HUES48 (cell line): ENCODE measurements around the gene CD46.
"Not testable (repeated sequence)": the region's sequence is repeated elsewhere in the genome, so short reads cannot be mapped to it uniquely, and the experiment has no call there.

Experiments used
- H3K27ac ChIP-seq: one replicate; pipeline ENCODE4 v1.7.0; 2013; ENCODE audit warnings: low read depth, low read length, inconsistent platforms
- H3K27me3 ChIP-seq: 2 replicates; pipeline ENCODE4 v1.6.1; 2013; ENCODE audit warnings: mild to moderate bottlenecking, low read length; ENCODE audit not compliant: control insufficient read depth, insufficient read depth
- H3K36me3 ChIP-seq: 2 replicates; pipeline ENCODE4 v1.6.1; 2013; ENCODE audit warnings: low read length; ENCODE audit not compliant: control insufficient read depth, insufficient read depth
- H3K4me1 ChIP-seq: 2 replicates; pipeline ENCODE4 v1.6.1; 2013; ENCODE audit warnings: mild to moderate bottlenecking, low read length; ENCODE audit not compliant: control insufficient read depth, insufficient read depth
- H3K4me3 ChIP-seq: 2 replicates; pipeline ENCODE4 v1.5.1; 2013; ENCODE audit warnings: mild to moderate bottlenecking, low read depth, low read length
- H3K9ac ChIP-seq: 2 replicates; pipeline ENCODE4 v1.6.1; 2013; ENCODE audit warnings: mild to moderate bottlenecking, low read depth, low read length, moderate library complexity
- H3K9me3 ChIP-seq: 2 replicates; pipeline ENCODE4 v1.6.1; 2013; ENCODE audit warnings: low read length; ENCODE audit not compliant: control insufficient read depth, insufficient read depth

CD46 gene

GRCh38 chr1:207777412-207777811 lies 25.6 kb downstream of the CD46 start:
- H3K36me3 ChIP-seq: peaks cover 54% of the 10 kb centered on the region
- not testable (repeated sequence) for H3K27me3 ChIP-seq, H3K4me3 ChIP-seq, H3K9me3 ChIP-seq, H3K27ac ChIP-seq, H3K9ac ChIP-seq, H3K4me1 ChIP-seq

DNA sequence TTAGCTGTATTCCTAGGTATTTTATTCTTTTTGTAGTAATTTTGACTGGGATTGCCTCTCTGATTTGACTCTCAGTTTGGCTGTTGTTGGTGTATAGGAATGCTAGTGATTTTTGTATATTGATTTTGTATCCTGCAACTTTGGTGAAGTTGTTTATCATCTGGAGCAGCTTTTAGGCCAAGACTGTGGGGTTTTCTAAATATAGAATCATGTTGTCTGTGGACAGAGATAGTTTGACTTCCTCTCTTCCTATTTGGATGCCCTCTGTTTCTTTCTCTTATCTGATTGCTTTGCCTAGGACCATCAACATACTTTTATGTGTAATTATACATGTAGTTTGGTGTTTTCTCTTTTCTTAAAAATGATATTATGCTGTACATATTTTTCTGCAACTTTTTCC lies 27.2 kb downstream of the CD46 start:
- Histone ChIP-seq H3K9ac (no peak overlapping the region), H3K9me3 (no peaks in the 10 kb centered on the region), H3K4me3 (no peak overlapping the region), H3K27ac (no peak overlapping the region), H3K4me1 (no peaks in the 10 kb centered on the region), H3K27me3 (no peaks in the 10 kb centered on the region), H3K36me3 (peaks cover 67% of the 10 kb centered on the region)

DNA sequence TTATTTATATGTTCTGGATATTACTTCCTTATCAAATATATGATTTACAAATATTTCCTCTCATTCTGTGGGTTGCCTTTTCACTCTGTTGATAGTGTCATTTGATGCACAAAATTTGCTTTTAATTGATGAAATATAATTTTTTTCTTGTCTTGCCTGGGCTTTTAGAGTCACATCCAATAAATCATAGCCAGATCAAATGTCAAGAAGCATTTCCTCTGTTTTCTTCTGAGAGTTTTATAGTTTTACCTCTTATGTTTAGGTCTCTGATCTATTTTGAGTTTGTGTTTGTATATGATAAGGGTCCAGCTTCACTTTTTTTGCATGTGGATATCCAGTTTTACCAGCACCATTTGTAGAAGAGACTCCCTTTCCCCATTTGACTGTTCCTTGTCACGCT lies 29.5 kb downstream of the CD46 start:
- peaks cover 75% of the 10 kb centered on the region for H3K36me3 ChIP-seq
- no peak overlapping the region for H3K9ac ChIP-seq
- H3K27ac ChIP-seq: no peak overlapping the region
- no peak overlapping the region for H3K4me3 ChIP-seq
- H3K27me3 ChIP-seq: no peaks in the 10 kb centered on the region
- no peaks in the 10 kb centered on the region for H3K4me1 ChIP-seq
- H3K9me3 ChIP-seq: no peaks in the 10 kb centered on the region

DNA sequence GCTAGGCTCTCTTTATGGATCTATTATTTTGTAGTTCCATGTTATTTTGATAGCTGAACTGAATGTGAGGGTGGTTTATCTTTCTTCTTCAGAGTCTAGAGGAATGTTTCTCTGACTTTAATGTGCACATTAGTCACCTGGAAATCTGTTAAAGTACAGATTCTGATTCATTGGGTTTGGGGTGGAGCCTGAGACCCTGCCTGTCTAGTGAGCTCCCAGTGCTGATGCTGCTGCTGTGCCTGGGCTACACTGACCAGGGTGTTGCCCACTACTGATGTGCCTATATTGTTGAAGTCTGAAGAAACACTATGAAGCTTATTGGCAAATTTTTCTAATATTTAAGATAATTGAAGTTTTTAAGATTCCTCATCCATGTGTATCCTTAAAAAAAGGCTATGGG lies 35.9 kb downstream of the CD46 start:
- peaks cover 91% of the 10 kb centered on the region for H3K36me3 ChIP-seq
- H3K4me3 ChIP-seq: no peak overlapping the region

DNA sequence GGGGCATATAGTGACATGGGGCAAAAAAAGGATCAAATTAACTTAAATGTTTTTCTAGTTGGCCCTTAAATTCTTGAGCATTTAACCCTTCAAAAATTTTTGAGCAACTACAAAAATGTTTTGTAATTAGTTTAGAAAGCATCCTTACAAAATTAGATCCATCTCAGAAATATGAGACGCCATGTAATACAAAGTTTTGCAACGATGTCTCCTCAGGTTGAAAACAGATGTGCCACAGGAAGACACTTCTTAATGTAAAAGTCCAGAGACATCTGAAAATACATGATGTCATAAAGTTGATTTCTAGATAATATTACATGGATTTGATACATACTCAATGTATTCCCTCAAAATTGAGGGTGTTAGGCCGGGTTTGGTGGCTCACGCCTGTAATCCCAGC lies 37.5 kb downstream of the CD46 start:
- Histone ChIP-seq H3K9me3 (no peaks in the 10 kb centered on the region), H3K27me3 (no peaks in the 10 kb centered on the region), H3K27ac (no peak overlapping the region), H3K4me1 (no peaks in the 10 kb centered on the region), H3K4me3 (no peak overlapping the region), H3K36me3 (peaks cover 90% of the 10 kb centered on the region), H3K9ac (no peak overlapping the region)

More for the DNA sequence above, 35.9 kb downstream of the CD46 start:
- Histone ChIP-seq H3K9me3 (no peaks in the 10 kb centered on the region), H3K27ac (no peak overlapping the region), H3K9ac (no peak overlapping the region), H3K27me3 (no peaks in the 10 kb centered on the region), H3K4me1 (no peaks in the 10 kb centered on the region)

DNA sequence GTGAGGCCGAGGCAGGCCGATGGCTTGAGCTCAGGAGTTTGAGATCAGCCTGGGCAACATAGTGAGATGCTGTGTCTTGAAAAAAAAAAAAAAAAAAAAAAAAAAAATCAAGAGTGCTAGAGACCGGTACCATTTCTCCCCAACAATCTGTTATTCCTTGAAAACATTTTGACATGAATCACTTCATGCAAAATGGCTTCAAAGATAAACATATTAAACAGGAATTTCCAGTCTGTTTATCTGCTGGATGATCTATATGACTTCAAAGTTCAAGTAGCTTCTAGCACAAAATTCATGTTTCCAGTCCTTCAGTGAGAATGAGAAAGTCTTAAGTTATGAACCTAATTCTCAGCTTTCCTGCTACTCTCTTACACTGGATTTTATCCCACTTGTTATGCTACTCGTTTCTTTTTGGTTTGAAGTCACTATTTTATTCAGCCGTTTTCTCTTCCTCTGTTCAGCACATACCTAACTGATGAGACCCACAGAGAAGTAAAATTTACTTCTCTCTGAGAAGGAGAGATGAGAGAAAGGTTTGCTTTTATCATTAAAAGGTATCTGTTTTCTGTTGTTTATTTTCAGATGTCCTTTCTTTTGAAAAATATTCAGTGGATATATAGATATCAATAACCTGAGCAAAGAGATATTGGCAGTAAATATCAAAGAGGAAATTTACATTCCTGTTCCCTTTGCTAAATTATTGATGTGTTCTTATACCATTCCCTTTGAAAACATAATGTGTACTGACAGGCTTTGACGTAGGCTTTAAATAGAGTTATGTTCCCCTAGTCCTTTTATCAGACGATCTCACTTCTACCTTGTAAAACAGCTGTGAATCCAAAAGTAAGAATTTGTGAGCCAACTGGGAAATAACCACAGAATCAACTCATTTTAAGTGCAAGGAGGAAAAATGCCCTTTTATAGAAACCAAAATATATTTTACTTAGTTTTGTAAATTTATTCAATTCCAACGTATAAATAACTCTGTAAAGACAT lies 38.2 kb downstream of the CD46 start:
- Histone ChIP-seq H3K4me3 (no peak overlapping the region), H3K27ac (no peak overlapping the region), H3K27me3 (no peaks in the 10 kb centered on the region), H3K9me3 (no peaks in the 10 kb centered on the region), H3K36me3 (peaks cover 90% of the 10 kb centered on the region), H3K4me1 (no peaks in the 10 kb centered on the region), H3K9ac (no peak overlapping the region)

- no peak overlapping the region for H3K9ac ChIP-seq
- H3K27me3 ChIP-seq: no peaks in the 10 kb centered on the region
- H3K4me1 ChIP-seq: no peaks in the 10 kb centered on the region
- H3K27ac ChIP-seq: no peak overlapping the region
- peaks cover 86% of the 10 kb centered on the region for H3K36me3 ChIP-seq
- no peaks in the 10 kb centered on the region for H3K9me3 ChIP-seq
- H3K4me3 ChIP-seq: no peak overlapping the region
Observed at GRCh38 chr1:207791290-207791689, 39.4 kb downstream of the CD46 start.

GRCh38 chr1:207793327-207793726 lies 41.5 kb downstream of the CD46 start:
- Histone ChIP-seq H3K36me3 (peaks cover 71% of the 10 kb centered on the region), H3K9ac (no peak overlapping the region)

GRCh38 chr1:207794861-207795260 lies 43.0 kb downstream of the CD46 start:
- Histone ChIP-seq H3K9ac (no peak overlapping the region), H3K36me3 (peaks cover 57% of the 10 kb centered on the region), H3K27ac (no peak overlapping the region), H3K27me3 (no peaks in the 10 kb centered on the region), H3K4me1 (no peaks in the 10 kb centered on the region), H3K4me3 (no peak overlapping the region), H3K9me3 (no peaks in the 10 kb centered on the region)

More at GRCh38 chr1:207793327-207793726, 41.5 kb downstream of the CD46 start:
- Histone ChIP-seq H3K27ac (no peak overlapping the region), H3K4me1 (no peaks in the 10 kb centered on the region), H3K9me3 (no peaks in the 10 kb centered on the region), H3K27me3 (no peaks in the 10 kb centered on the region), H3K4me3 (no peak overlapping the region)

DNA sequence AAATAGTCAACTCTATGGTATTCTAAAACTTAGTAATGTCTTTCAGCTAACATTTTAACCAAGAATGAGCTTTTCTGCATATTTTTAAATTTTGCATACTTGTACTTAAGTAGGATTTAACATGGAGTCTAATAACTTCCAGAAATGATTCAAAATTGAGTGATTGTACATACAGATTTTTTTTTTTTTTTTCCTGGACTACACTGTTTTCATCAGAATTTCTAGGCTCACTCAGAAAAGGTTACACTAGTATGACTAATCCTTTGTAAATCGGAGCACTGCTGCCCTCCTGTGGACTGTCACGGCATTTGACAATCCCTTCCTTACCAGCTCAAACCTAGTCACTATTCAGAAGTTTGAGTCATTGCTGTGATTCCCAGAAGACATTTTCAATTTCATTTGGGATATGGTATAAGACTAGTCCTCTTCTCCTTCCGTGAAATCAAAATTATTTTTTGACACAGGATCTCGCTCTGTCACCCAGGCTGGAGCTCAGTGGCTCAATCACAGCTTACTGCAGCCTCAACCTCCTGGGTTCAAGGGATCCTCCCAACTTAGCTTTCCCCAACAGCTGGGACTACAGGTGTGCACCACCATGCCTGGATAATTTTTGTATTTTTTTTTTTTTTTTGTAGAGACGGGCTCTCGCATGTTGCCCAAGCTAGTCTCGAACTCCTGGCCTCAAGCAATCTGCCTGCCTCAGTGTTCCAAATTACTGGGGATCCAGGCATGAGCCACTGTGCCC lies 45.5 kb downstream of the CD46 start:
- H3K9me3 ChIP-seq: no peaks in the 10 kb centered on the region
- H3K9ac ChIP-seq: no peak overlapping the region
- H3K36me3 ChIP-seq: peaks cover 35% of the 10 kb centered on the region
- H3K27me3 ChIP-seq: no peaks in the 10 kb centered on the region
- H3K4me1 ChIP-seq: no peaks in the 10 kb centered on the region
- H3K4me3 ChIP-seq: no peak overlapping the region
- no peak overlapping the region for H3K27ac ChIP-seq

- no peaks in the 10 kb centered on the region for H3K27me3 ChIP-seq
- H3K36me3 ChIP-seq: peaks cover 21% of the 10 kb centered on the region
- H3K9ac ChIP-seq: no peak overlapping the region
- H3K27ac ChIP-seq: no peak overlapping the region
- no peak overlapping the region for H3K4me3 ChIP-seq
- no peaks in the 10 kb centered on the region for H3K9me3 ChIP-seq
- H3K4me1 ChIP-seq: 0 out of 2 replicates have a peak, but pooled peaks cover 1% of the 10 kb centered on the region
Observed at GRCh38 chr1:207798847-207799246, 47.0 kb downstream of the CD46 start.
